HK-2 (cell line): ENCODE measurements around the gene FYN.

Source experiments
- DNase-seq: peaks from one replicate; pipeline ENCODE4 v3.0.0-alpha.2; 2018; ENCODE audit not compliant: unreplicated experiment

Gene FYN

DNA sequence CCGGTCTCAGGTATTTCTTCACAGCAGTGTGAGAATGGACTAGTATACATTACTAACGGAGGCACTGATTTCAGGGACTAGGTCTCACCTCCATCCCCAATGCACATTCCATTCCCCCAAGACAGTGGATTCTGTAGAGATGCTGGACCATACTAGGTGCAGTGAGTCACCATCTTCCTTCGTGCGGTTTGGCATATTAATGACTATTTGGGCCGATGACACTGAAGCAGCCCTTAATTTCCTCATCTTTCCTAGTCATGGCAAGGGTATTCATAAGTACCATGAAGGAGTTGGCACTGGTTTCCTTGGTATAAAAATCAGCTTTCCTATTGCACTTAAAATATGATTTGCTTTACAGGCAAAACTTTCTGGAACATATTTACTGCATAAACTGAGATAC, 146.2 kb downstream of the FYN start:
- DNase-seq, result no peak

GRCh38 chr6:111725446-111726112, 147.7 kb downstream of the FYN start:
- DNase-seq, result no peak

GRCh38 chr6:111724505-111724904, 148.7 kb downstream of the FYN start:
- DNase-seq, result no peak

GRCh38 chr6:111724039-111724438, 149.2 kb downstream of the FYN start:
- DNase-seq, result no peak

GRCh38 chr6:111723412-111723970, 149.8 kb downstream of the FYN start:
- no peak for DNase-seq

GRCh38 chr6:111722179-111722731, 151.0 kb downstream of the FYN start:
- no peak for DNase-seq

DNA sequence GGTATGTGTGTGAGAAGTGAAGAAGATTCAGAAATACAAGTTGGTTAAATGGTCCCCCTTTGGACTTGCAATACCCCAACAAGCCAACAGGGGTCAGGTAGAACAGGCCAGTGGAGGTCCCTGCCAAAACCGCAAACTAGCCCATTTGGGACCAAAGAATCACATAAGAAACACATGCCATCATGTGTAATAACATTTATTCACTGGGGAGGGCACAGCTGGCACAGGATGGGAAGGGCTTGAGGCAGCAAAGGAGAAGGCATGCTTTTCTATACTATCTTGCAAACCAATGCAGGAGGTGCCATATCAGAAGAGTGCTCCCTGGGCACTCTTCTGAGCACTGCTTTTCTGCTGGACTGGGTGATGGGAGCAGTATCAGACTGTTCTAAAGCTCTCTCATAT, 151.5 kb downstream of the FYN start:
- DNase-seq, result peak; percentile 15

DNA sequence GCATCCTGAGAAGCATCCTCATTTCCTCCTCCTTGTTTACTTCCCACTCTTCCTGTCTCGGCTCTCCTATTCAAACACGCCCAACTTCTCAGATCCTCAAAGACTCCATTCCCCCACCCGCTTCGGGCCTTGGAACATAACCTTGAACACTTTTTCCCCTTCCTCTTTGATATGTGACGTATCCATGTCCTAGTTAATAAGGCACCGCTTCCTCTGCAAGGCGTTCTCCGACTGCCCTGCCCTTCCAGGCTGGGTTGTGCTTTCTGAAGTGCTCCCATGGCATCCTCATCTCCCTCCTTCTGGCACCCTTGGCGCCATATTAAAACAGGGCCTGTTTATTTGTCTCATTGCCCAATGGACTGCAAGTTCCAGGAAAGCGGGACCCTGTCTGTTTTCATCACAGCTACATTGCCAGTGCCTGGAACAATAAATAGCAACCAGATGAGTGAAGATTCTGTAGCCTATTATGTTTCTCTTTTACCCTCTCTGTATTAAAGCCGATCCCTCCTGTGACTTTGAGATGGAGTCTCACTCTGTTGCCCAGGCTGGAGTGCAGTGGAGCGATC, 152.2 kb downstream of the FYN start:
- DNase-seq, result no peak

GRCh38 chr6:111718990-111719389, 154.3 kb downstream of the FYN start:
- DNase-seq, result no peak

DNA sequence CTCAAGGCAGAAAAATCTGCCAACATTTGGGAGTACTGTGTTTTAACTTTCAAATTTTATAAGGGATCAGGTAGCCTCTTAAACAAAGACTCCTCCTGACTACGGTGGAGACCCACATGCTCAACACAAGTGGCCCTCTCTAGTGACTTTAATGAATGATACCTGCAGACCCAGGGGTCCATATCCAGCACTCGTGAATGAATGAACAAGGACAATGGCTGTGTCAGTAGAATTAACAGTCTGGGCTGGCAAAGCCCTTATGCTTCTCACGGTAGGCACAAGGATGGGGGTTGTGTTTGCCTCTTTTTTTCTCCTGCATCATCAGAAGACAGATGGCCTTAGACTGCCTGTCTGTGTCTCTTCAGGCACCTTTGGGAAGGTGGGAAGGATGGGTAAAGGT, 154.9 kb downstream of the FYN start:
- DNase-seq, result no peak

DNA sequence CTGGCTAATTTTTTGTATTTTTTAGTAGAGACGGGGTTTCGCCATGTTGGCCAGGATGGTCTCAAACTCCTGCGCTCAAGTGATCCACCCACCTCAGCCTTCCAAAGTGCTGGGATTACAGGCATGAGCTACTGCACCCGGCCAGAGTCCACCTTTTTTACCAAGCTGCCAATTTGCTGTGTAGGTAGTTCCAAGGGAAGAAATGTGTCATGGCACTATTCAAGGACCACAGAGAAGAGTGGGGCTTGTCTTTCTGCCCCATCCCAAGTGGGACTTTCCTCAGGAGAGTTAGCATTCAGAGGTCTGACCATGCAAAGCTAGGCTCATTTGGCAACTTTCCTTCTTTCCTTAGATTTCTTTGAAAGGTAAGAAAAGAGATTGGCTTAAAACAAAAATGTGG, 155.6 kb downstream of the FYN start:
- DNase-seq, result no peak

DNA sequence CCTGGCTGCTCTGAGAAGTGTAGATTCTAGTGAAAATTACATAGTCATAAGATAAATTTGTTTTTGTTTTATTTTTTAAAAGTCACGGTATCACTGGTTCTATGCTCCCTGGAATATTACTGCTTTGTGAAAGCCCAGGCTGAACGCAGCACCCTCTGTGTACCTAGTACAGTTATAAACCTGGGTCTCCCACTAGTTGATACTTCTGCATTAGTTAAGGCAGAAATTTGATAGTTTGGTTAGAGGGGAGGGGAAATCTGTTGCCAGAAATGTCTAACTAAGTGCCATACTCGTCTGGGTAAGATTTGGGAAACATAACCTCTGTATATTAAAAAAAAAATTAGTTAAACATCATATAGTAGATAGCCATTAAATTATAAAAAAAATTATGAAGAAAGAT, 156.9 kb downstream of the FYN start:
- DNase-seq, result no peak

DNA sequence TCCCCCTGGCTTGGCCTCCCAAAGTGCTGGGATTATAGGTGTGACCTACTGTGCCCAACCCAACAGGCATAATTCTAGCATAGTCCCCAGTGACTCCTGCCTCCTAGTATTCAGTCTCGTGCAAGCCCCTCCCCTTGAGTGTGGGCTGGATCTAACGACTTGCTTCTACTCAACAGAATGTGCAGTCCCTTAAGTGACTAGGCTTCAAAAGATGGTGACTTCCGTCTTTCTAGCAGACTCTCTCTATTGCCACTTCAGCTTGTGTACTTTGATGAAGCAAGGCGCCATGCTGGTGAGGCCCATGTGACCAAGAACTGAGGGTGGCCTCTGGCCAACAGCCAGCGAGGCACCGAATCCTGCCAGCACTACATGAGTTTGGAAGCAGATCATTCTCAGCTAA, 157.9 kb downstream of the FYN start:
- no peak for DNase-seq

GRCh38 chr6:111714416-111715270, 158.6 kb downstream of the FYN start:
- no peak for DNase-seq

DNA sequence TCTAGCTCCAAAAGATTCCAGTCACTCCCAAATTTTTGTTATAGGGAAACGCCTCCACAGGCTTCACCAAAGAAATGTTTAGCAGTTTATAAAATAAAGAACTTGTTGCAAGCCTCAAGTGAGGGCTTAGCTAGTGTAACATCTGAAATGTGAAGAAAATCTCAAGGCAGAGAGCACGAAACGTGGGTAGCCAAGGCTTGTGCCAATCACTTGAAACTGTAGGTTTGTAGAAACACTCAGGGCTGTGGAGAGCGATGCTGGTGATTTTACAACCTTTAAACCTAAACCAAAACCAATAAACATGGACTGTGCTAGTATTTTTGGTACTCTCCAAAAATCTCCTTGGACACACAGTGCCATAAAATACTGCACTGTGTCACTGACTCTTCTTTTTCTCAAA, 159.4 kb downstream of the FYN start:
- no peak for DNase-seq

DNA sequence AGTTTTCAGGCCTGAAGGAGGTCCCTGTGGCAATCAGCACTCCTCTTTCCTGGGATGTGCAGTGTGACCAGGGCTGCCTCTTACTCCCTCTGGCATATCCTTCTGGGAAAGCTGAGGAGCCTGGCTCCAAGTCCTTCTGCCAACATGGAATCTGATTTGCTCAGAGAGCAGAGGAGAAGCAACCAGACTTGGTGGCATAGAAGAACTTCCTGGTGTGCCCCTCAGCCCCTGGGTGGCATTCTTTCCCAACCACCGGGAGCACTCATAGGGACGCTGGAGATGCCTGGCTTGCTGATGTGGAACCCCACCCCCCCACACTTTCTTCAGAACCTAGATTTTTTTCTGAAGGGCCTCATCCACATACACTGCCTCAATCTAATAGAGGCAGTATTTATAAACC, 160.0 kb downstream of the FYN start:
- DNase-seq, result peak; percentile 6

DNA sequence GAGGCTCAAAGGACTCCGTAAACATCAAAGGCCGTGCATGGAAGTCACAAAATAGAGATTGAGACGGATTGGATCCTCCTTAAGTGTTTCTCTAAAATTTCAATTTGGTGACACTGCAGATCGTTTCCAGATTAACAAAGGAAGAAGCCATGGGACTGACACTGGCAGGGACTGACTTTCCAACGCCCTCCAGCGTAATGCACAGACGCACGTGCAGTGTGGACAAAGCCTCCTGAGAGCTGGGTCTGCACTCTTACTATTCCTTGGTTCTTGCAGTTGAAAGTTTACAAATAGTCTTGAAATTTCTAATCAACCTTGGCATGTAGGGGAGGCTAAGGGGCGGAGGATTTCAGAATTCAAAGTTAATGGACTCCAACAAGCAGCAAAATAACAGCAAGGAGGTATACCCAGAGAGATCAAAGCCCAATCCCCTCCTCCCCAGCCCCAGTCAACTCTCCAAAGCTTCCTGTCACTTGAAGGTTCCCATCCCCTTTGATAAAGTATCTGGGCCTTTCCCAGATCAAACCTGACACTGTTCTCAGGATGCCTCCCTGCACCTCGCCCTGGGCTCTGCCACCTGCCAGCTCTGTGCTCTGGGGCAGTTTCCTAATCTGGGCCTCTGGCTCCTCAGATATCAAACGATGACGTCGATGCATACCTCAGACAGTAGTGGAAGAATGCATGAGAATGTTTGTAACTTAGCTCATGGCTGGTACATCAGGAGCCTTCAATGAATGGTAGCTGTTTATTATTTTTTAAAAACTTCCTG, 161.1 kb downstream of the FYN start:
- DNase-seq, result no peak

DNA sequence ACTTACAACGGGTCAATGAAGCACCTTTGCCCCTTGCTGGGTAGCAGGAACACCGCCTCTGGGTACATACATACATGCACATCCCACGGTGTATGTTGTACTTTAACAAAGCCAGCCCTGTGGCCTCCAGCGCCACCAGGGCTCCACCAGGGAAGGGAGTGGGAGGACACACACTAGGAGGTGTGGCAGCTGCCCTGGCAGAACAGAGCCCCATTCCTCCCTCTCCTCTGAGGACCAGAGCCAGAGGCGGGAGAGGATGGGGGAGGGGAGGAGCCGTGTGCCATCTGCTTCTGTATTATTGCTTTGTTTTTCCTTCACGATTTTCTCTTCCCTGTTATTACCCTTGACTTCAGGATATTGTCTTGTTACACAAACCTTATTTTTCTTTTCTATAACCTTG, 161.8 kb downstream of the FYN start:
- no peak for DNase-seq

DNA sequence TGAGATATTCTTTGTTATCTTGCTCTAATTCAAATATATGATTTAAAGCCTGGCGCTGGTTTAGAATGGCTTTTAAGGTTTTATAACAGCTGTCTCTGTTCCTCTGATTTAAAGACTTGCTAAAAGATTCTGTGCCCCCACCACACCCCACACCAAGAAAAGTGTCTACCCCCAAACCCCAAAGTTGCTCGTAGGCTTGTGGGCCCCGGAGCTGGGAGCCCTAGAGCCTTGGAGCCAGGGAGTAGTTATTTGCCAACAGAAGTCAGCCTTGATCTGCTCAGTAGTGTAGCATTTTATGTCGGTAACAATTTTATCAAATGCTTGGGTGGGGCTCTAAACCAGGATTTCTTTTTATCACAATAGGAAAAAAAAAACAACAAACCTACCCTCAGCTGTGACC, 162.3 kb downstream of the FYN start:
- no peak for DNase-seq

DNA sequence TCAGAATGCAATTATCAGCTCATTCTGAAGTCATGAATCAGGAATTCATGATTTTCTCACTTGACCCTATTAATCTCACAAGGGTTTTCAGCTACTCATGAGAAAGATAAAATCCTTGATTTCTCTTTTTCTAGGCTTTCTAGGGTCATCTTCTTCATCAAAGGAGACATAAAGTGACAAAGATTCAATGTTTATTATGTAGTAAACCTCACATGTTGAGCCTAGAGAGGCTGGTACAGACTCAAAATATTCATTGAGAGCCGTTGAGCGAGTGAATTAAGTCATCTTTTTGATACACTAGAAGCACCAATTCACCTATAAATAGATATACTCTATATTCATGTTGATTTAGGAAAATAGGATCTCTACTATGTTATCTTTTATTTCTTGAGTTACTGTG, 162.8 kb downstream of the FYN start:
- DNase-seq, result no peak

DNA sequence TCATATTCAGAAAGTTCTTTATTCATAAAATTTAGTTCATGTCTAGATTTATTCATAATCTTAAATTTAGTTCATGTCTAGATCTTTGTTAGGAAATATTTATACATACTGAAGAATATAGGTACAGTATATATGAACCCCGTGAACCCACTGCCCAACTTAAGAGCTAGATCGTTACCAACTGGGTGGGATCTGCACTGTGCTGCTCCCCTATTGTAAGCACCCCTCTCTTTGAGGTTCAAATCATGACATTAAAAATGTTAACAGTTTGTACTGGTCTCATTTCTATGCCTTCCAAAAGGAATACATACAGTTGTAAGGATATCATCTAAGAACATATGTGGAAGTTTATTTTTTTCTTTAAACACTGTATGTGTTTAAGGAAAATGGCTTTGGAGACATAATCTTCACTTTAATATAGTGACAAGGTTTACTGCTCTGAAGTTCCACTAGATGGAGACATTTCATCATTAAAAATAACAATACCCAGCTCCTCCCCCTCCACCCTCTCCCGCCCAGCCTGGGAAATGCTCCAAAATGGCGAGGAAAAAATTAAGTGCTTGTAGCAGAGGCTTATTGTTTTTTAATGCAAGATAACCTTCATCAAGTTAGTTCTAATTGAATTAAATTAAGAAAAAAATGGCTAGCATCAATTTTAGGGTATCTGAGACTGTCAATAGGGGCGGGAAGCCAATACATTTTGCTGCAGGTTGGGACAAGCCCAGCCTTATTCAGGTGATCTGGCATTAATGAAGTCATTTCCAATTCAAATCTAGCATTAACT, 163.4 kb downstream of the FYN start:
- peak; percentile 34 for DNase-seq
